NCI-H146 treated with DMSO at 0.1 percent for 48 hours (cell line): Measurements from ENCODE around the gene PTBP2.

Experiments used
- DNase-seq: peaks from one replicate; lab custom pipeline; 2025; ENCODE audit not compliant: unreplicated experiment; lab: John Stamatoyannopoulos, UW

PTBP2 gene

GRCh38 chr1:96820107-96820506 is 98.5 kb downstream of the PTBP2 start:
- DNase-seq, result no peak

GRCh38 chr1:96820671-96821070 is 99.1 kb downstream of the PTBP2 start:
- no peak for DNase-seq

- DNase-seq, result no peak
Observed at GRCh38 chr1:96825231-96825630, 103.6 kb downstream of the PTBP2 start.

GRCh38 chr1:96825950-96826576 is 104.5 kb downstream of the PTBP2 start:
- no peak for DNase-seq

- DNase-seq, result no peak
Observed at GRCh38 chr1:96833376-96833775, 111.8 kb downstream of the PTBP2 start.

GRCh38 chr1:96834986-96835385 is 113.4 kb downstream of the PTBP2 start:
- DNase-seq, result no peak

- DNase-seq, result no peak
Observed at GRCh38 chr1:96837057-96837780, 115.6 kb downstream of the PTBP2 start.

- no peak for DNase-seq
Observed at GRCh38 chr1:96837781-96838216, 116.2 kb downstream of the PTBP2 start.

GRCh38 chr1:96840396-96840795 is 118.8 kb downstream of the PTBP2 start:
- no peak for DNase-seq

- DNase-seq, result no peak
Observed at GRCh38 chr1:96842215-96842614, 120.6 kb downstream of the PTBP2 start.

GRCh38 chr1:96843196-96843595 is 121.6 kb downstream of the PTBP2 start:
- DNase-seq, result no peak

GRCh38 chr1:96843601-96844000 is 122.0 kb downstream of the PTBP2 start:
- DNase-seq, result no peak

GRCh38 chr1:96845464-96845863 is 123.9 kb downstream of the PTBP2 start:
- no peak for DNase-seq

GRCh38 chr1:96861836-96862235 is 140.3 kb downstream of the PTBP2 start:
- DNase-seq, result no peak

- no peak for DNase-seq
Observed at GRCh38 chr1:96863449-96863848, 141.9 kb downstream of the PTBP2 start.
